ENCODE measurements around the gene OR2A42.
"Not testable (repeated sequence)": the region's sequence is repeated elsewhere in the genome, so short reads cannot be mapped to it uniquely, and the experiment has no call there.

The OR2A42 gene

GRCh38 chr7:144239365-144239764, at the start of gene OR2A42:
TSS of gene OR2A42 (minus strand) at chr7:144239605. CDS start at chr7:144232843, 6,762 bp downstream.
- H3K27ac ChIP-seq: not testable (repeated sequence)

- not testable (repeated sequence) for H3K27ac ChIP-seq
These were observed 47.9 kb upstream of the OR2A42 start for GRCh38 chr7:144287171-144287784.

- not testable (repeated sequence) for H3K27ac ChIP-seq
These were observed 44.3 kb upstream of the OR2A42 start for GRCh38 chr7:144283716-144284115.

GRCh38 chr7:144282490-144282889, 43.1 kb upstream of the OR2A42 start:
- H3K27ac ChIP-seq: not testable (repeated sequence)

GRCh38 chr7:144281981-144282380, 42.6 kb upstream of the OR2A42 start:
- H3K27ac ChIP-seq: not testable (repeated sequence)

GRCh38 chr7:144280010-144280409, 40.6 kb upstream of the OR2A42 start:
- not testable (repeated sequence) for H3K27ac ChIP-seq

- not testable (repeated sequence) for H3K27ac ChIP-seq
These were observed 35.9 kb upstream of the OR2A42 start for GRCh38 chr7:144275281-144275680.

DNA sequence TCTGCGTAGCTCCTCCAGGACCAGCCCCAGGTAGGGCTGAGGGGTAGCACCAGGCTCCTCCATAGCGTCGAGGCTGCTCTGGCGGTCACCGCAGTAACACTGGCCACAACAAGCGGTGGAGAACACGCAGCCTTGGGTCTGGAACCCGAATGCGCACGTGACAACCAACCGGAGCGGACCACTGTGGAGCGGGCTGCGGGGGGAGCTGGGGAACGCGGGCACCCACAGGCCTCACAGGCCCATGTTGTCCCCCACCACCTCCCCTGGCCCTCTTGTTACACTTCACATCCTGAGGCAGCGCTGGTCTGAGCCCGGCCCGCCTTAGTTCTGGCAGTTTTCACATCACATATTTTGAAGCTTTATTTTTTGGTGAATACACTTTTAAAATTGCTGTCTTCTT, 29.8 kb upstream of the OR2A42 start, which contains the start of gene CTAGE8:
Gene CTAGE8 (minus strand): TSS at position 101 of the 400 bp plus-strand sequence. CDS start 38 bp downstream, at position 63.
- H3K27ac ChIP-seq: not testable (repeated sequence)

DNA sequence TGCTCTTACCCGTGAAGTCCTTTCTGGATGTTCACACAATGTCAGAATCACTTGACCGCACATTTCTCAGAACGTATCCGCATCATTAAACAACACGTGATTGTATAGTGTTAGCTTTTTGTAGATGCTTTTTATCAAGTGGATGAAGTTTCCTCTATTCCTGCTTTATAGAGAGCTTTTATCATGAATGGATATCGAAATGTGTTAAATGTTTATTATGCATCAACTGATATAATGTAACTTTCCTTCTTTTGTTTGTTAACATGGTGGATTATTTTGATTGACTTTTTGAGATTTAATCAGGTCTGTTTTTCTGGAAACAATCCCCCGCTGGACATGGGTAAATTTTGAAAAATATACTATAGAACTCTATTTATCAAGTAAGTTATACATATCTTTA, 25.3 kb upstream of the OR2A42 start, which contains the start of gene OR2A7:
Gene OR2A7 (minus strand): TSS at position 101 of the 400 bp plus-strand sequence. CDS start 5,164 bp downstream, outside the sequence.
- H3K27ac ChIP-seq: not testable (repeated sequence)

DNA sequence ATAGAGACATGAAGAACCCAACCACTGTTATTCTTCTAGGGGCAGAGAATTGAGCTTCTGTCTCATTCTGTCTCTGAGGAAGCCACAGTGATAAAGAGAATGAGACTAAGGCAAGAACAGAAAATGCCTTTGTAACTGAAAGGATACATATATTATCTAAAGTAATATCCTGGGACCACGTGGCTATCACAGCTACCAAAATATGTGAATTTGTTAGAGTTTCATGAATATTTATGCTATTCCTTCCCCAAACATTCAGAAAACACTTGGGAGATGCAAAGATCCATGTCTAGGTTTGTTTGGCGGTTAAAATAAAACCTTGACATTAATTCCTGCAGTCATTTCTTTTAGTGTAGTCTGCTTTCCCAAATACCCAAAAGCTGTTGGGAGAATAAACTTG, 22.7 kb upstream of the OR2A42 start:
- not testable (repeated sequence) for H3K27ac ChIP-seq

GRCh38 chr7:144259067-144259466, 19.7 kb upstream of the OR2A42 start:
- H3K27ac ChIP-seq: not testable (repeated sequence)

- no peak for TF ChIP-seq CTCF (conservative IDR thresholded peaks at IDR 0.05)
- no peak overlapping the region for H3K27ac ChIP-seq
These were observed 16.7 kb upstream of the OR2A42 start for GRCh38 chr7:144256112-144256511.

DNA sequence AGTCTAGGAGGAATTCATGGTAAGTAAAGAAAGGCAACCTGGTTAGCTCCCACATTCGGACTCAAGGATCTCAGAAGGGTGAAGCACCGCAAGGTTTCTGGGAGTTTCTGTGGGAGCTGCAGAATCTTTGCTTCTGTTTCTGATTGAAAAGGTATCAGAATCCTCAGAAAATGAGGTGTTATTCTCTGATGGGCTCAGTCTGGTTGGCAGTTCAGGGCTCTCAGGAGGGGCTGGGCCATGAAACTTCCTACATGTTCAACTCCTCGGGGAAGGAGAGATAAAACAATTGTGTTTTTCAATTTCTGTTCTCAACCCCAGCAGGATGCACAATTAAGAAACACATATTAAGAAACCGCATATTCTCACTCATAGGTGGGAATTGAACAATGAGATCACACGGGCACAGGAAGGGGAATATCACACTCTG, 16.1 kb upstream of the OR2A42 start:
- no peak for TF ChIP-seq CTCF (conservative IDR thresholded peaks at IDR 0.05)
- no peak overlapping the region for H3K27ac ChIP-seq

DNA sequence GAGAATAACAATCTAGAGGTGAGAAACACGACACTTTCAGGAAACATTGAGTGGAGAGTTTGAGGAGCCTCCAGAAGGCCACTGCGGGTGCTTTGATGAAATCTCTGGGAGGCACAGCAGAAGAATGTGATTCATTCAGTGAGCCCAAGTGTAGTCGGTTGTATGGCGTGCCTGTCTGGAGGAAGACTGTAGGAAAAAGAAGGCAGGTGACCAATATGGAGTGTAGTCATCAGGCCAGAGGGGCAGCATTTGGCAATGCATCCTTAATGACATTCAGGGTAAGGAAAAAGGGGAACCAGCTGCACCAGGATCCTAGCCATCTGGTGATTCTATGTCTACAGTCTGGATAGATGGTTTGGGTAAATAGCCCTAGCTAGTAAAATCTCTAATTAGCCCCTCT, 12.9 kb upstream of the OR2A42 start:
- H3K27ac ChIP-seq: not testable (repeated sequence)

GRCh38 chr7:144247674-144248330, 8.4 kb upstream of the OR2A42 start:
- H3K27ac ChIP-seq: not testable (repeated sequence)

DNA sequence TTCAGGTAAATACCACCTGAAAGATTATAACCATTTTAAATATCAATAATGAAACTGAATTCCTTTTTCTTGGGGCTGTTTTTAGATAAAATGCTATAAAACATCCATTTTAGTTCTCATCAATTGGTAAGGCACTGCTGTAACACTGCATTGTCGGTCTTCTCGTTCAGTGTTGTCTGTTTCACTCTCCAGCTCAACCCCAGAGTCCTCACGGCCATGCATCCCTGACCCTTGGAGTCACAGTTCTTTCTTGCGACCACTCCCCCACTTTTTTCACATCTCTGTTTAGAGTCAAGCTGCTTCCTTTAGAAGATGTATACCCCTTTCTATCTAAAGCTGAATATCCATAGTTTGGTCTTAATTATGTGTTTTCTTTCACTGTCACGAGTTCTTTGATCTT, 7.6 kb upstream of the OR2A42 start:
- not testable (repeated sequence) for H3K27ac ChIP-seq

DNA sequence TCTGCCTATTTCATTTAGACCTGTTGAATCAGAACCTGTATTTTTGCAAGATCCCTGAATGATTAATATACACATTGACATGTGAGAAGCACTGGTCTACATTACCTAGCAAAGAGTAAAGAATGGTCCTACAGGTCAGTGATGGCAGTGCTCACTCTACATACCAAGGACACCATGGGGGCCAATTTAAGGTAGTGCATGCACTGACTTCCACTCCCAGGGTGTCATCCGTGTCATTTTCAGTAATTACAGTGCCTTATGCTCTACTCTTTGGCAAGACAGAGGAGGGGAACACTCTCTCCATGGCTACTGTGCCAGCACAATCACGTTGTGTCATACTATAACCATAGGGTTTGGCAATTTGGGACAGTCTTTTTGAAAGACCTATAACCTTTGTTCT, 6.0 kb upstream of the OR2A42 start:
- H3K27ac ChIP-seq: not testable (repeated sequence)

GRCh38 chr7:144238530-144239082, 799 bp downstream of the OR2A42 start:
- not testable (repeated sequence) for H3K27ac ChIP-seq

DNA sequence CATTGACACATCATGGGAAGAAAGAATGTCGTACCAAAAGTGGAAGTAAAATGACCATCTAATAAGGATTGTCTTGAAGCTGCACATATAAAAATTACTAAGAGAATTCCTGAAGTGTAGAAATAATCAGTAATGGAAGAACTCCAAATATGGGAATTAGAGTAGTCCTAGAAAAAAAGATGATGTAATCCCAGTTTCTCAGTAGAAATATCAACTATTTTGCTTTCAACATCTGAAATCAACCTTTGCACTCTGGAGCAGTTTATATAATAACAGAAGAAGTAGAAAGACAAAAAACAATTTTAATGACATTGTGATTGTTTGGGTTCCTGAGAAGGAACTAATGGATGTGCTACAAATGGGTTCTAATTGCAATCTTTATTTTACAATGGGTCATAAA, 6.4 kb downstream of the OR2A42 start:
- not testable (repeated sequence) for H3K27ac ChIP-seq

GRCh38 chr7:144231027-144231426, 8.4 kb downstream of the OR2A42 start:
- H3K27ac ChIP-seq: not testable (repeated sequence)

Measured in VCaP (cell line).